Liver (tissue), 9 donors: ENCODE measurements around the gene LDHAL6B. TPM values are rescaled to one million over a fixed set of nuclear protein-coding genes. Genes with fewer than 3 reads are reported as not detected.
A peak's percentile ranks its signal among the peaks of the same experiment; 100 is the strongest.

ENCODE experiments used
- DNase-seq: peaks from one replicate; pipeline ENCODE4 v3.0.0-alpha.2; 2017; ENCODE audit warnings: low spot score
- H3K27ac ChIP-seq, 2 donors: one replicate each; pipeline ENCODE4 v1.7.0; 2013; ENCODE audit warnings: inconsistent platforms in 2 of 2, low read length in 2 of 2, control low read depth in 1 of 2, low read depth in 1 of 2, mild to moderate bottlenecking in 1 of 2
- H3K27me3 ChIP-seq, 4 donors: one replicate each; pipeline versions ENCODE4 v1.6.1 to v1.7.0; 2013; ENCODE audit warnings: low read length in 3 of 4, inconsistent platforms in 1 of 4, mild to moderate bottlenecking in 1 of 4, moderate library complexity in 1 of 4; ENCODE audit not compliant: control insufficient read depth in 4 of 4, insufficient read depth in 4 of 4
- H3K36me3 ChIP-seq, 4 donors: one replicate each; pipeline versions ENCODE4 v1.6.1 to v1.7.0; 2013; ENCODE audit warnings: low read length in 3 of 4, mild to moderate bottlenecking in 3 of 4, low read depth in 1 of 4, moderate library complexity in 1 of 4; ENCODE audit not compliant: control insufficient read depth in 4 of 4, insufficient read depth in 3 of 4
- H3K4me1 ChIP-seq, 4 donors: one replicate each; pipeline versions ENCODE4 v1.6.1 to v1.7.0; 2013; ENCODE audit warnings: low read length in 3 of 4, mild to moderate bottlenecking in 3 of 4, moderate library complexity in 1 of 4; ENCODE audit not compliant: control insufficient read depth in 4 of 4, insufficient read depth in 4 of 4
- H3K4me3 ChIP-seq, 3 donors: one replicate each; pipeline versions ENCODE4 v1.6.1 to v1.7.0; 2013; ENCODE audit warnings: low read length in 3 of 3, control low read depth in 1 of 3, low read depth in 1 of 3, mild to moderate bottlenecking in 1 of 3
- H3K9ac ChIP-seq, 2 donors: one replicate each; pipeline ENCODE4 v1.7.0; 2013; ENCODE audit warnings: low read length in 2 of 2, mild to moderate bottlenecking in 2 of 2, moderate library complexity in 2 of 2, control low read depth in 1 of 2, low read depth in 1 of 2
- H3K9me3 ChIP-seq, 4 donors: one replicate each; pipeline versions ENCODE4 v1.6.1 to v1.7.0; 2013; ENCODE audit warnings: low read length in 3 of 4; ENCODE audit not compliant: control insufficient read depth in 4 of 4
- CTCF ChIP-seq: fragments of 150-350 bp; IDR thresholded peaks from 2 replicates; pipeline ENCODE4 v1.5.1; 2017; ENCODE audit warnings: improper control_type of control experiment, low read depth, low read length; ENCODE audit not compliant: missing input control
- FOXA1 ChIP-seq: IDR thresholded peaks from 2 replicates; pipeline ENCODE4 v1.6.1; 2016; ENCODE audit warnings: antibody characterized with exemption
- FOXA2 ChIP-seq: IDR thresholded peaks from 2 replicates; pipeline ENCODE4 v1.6.1; 2016; ENCODE audit warnings: antibody characterized with exemption
- GABPA ChIP-seq, 2 donors: IDR thresholded peaks in 1 of 2; conservative IDR thresholded peaks in 1 of 2; 2 replicates each; pipeline ENCODE4 v1.6.1; 2016; ENCODE audit warnings: antibody characterized with exemption in 2 of 2, mild to moderate bottlenecking in 1 of 2, moderate library complexity in 1 of 2
- JUND ChIP-seq, 2 donors: IDR thresholded peaks; 2 replicates each; pipeline ENCODE4 v1.6.1; 2016; ENCODE audit warnings: antibody characterized with exemption in 2 of 2
- NR2F2 ChIP-seq: IDR thresholded peaks from 2 replicates; pipeline ENCODE4 v1.6.1; 2016; ENCODE audit warnings: antibody characterized with exemption
- RAD21 ChIP-seq, 2 donors: IDR thresholded peaks; 2 replicates each; pipeline ENCODE4 v1.6.1; 2016; ENCODE audit warnings: antibody characterized with exemption in 2 of 2, mild to moderate bottlenecking in 2 of 2
- RXRA ChIP-seq, 2 donors: IDR thresholded peaks; 2 replicates each; pipeline ENCODE4 v1.6.1; 2017 to 2018; ENCODE audit warnings: antibody characterized with exemption in 2 of 2, mild to moderate bottlenecking in 1 of 2
- SP1 ChIP-seq: IDR thresholded peaks from 2 replicates; pipeline ENCODE4 v1.6.1; 2018; ENCODE audit warnings: antibody characterized with exemption, mild to moderate bottlenecking
- TAF1 ChIP-seq: conservative IDR thresholded peaks from 2 replicates; pipeline ENCODE4 v1.6.1; 2016; ENCODE audit warnings: antibody characterized with exemption, mild to moderate bottlenecking
- YY1 ChIP-seq: IDR thresholded peaks from 2 replicates; pipeline ENCODE4 v1.6.1; 2016; ENCODE audit warnings: antibody characterized with exemption, mild to moderate bottlenecking
- WGBS: extraction: QIAGEN DNeasy Blood & Tissue Kit; methylation state at CpG from one replicate; pipeline ENCODE4 v1.1.7; 2013; 5-methylcytosine and 5-hydroxymethylcytosine counted together
- polyA plus RNA-seq, 2 donors: library from polyadenylated mRNA; stranded (reverse) in 1 of 2; unstranded in 1 of 2; fragments of 200-250 nt in 1 of 2; fragments of >200 nt in 1 of 2; fragmentation: Nextera tagmentation in 1 of 2; extraction: Ambion mirVana in 1 of 2; gene quantifications; one replicate each; pipeline versions ENCODE4 v1.2.1 to v1.2.3, GENCODE V29; 2013 to 2015
- total RNA-seq, 2 donors: library from RNA; depleted of rRNA; stranded (reverse); fragments of >200 nt; gene quantifications; one replicate each; pipeline ENCODE4 v1.2.3, GENCODE V29; 2014
- TF ChIP-seq, protein P1 (sequence below): IDR thresholded peaks from 2 replicates; pipeline ENCODE4 v1.6.1; 2016; ENCODE audit warnings: antibody characterized with exemption
- TF ChIP-seq, protein P2 (sequence below): IDR thresholded peaks from 2 replicates; pipeline ENCODE4 v1.6.1; 2016; ENCODE audit warnings: antibody characterized with exemption
- donor health status: healthy.
- donor health status: healthy.
- donor health status: healthy.
- donor health status: healthy.
- donor health status: healthy.

Gene LDHAL6B
- total and polyA plus RNA-seq, 4 donors = not detected

DNA sequence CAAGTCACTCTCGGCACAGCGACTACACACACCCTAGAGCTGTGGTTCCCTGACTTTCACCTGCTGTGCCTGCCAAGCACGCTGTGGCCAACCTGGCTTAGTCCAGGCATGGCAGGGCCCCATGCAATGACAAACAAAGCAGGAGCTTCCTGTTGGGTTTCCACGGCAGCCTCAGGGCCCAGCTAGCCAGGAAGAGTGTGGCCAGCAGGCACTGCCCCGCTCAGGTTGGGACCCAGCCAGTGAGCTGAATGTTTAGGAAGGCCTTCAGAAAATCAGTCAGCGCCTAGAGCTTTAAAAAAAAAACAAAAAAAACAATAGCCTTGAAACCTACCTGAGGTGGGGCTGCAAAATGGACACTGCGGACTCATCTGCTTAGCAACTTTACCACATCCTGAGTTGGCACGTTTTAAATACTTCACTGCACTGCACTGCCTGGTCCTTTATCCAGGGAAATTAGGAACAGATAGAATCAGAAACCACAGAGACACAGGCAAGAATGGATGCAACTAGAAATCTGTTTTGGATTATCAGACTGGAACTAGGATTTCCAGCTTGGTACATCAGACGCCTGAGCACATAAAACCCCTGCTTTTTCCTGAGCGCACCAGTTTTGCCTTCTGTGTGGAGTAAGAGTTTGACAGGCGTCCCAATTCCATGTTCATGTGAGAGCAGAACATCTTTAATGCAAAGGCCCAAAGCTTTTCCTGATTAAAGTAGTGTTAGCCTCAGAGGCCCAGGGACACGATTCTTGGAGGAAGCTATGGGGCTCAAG is 36.2 kb upstream of the LDHAL6B start:
- TF ChIP-seq FOXA1 = no peak
- TF ChIP-seq JUND (IDR thresholded peaks at IDR 0.05) = no peak
- no peak for TF ChIP-seq YY1
- no peak for TF ChIP-seq FOXA2
- TF ChIP-seq, protein P1, sequence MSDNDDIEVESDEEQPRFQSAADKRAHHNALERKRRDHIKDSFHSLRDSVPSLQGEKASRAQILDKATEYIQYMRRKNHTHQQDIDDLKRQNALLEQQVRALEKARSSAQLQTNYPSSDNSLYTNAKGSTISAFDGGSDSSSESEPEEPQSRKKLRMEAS = no peak
- no peak for TF ChIP-seq NR2F2
- TF ChIP-seq SP1 = no peak
- H3K36me3 ChIP-seq = peaks cover 6 to 37% (median 22%) of the 10 kb centered on the region in 4 donors
- H3K27ac ChIP-seq = peak overlapping the region in 1 of 2 donors; percentile 31
- 69% methylated on average over 12 of the region's 12 CpGs for WGBS
- no peaks in the 10 kb centered on the region for H3K4me1 ChIP-seq
- no peaks in the 10 kb centered on the region for H3K27me3 ChIP-seq
- no peak for DNase-seq
- H3K4me3 ChIP-seq = no peak overlapping the region
- no peaks in the 10 kb centered on the region for H3K9me3 ChIP-seq
- H3K9ac ChIP-seq = no peak overlapping the region

- Histone ChIP-seq H3K9me3 (no peaks in the 10 kb centered on the region), H3K36me3 (peaks cover 6 to 37% (median 22%) of the 10 kb centered on the region in 4 donors), H3K27ac (no peak overlapping the region), H3K4me1 (no peaks in the 10 kb centered on the region), H3K4me3 (no peak overlapping the region), H3K27me3 (no peaks in the 10 kb centered on the region), H3K9ac (no peak overlapping the region)
- WGBS = 98% methylated on average over 8 of the region's 8 CpGs
- no peak for DNase-seq
- TF ChIP-seq RXRA (IDR thresholded peaks at IDR 0.05) (no peak), YY1 (no peak), SP1 (no peak)
Observed at GRCh38 chr15:59171067-59171397, 35.6 kb upstream of the LDHAL6B start.

GRCh38 chr15:59172289-59172901 is 34.2 kb upstream of the LDHAL6B start:
- no peak overlapping the region for H3K27ac ChIP-seq
- TF ChIP-seq SP1 = no peak
- peak in 1 of 2 donors; percentile 18 for TF ChIP-seq RAD21 (IDR thresholded peaks at IDR 0.05)
- no peak overlapping the region for H3K9ac ChIP-seq
- DNase-seq = no peak
- H3K4me3 ChIP-seq = no peak overlapping the region
- no peaks in the 10 kb centered on the region for H3K27me3 ChIP-seq
- H3K4me1 ChIP-seq = no peaks in the 10 kb centered on the region
- H3K36me3 ChIP-seq = peaks cover 6 to 39% (median 19%) of the 10 kb centered on the region in 4 donors
- H3K9me3 ChIP-seq = no peaks in the 10 kb centered on the region
- WGBS = 97% methylated on average over 7 of the region's 7 CpGs

DNA sequence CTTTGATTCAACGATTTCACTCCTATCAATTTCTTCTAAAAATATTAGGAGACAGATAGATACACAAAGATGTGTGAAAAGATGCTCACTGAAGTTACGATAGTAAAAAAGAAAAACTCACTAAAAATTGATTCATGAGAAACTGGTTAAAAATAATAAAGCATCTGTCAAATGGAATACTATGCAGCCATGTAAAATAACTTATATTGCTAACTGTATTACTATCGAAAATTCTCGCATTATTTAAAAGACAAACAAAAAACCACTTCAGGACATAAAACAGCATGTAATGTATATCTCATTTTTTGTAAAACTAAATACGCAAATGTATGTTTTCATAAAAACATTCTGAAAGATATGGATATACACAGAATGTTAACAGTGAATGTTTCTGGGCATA is 33.4 kb upstream of the LDHAL6B start:
- Histone ChIP-seq H3K9me3 (no peaks in the 10 kb centered on the region), H3K27ac (no peak overlapping the region), H3K27me3 (no peaks in the 10 kb centered on the region), H3K9ac (no peak overlapping the region), H3K4me1 (no peaks in the 10 kb centered on the region), H3K36me3 (peaks cover 5 to 47% (median 23%) of the 10 kb centered on the region in 4 donors), H3K4me3 (no peak overlapping the region)
- no peak for DNase-seq
- WGBS = 96% methylated on average over 5 of the region's 5 CpGs
- no peak for TF ChIP-seq NR2F2
- no peak for TF ChIP-seq YY1
- TF ChIP-seq TAF1 = no peak
- TF ChIP-seq CTCF = no peak
- TF ChIP-seq, protein P1 = no peak
- TF ChIP-seq, protein P2, sequence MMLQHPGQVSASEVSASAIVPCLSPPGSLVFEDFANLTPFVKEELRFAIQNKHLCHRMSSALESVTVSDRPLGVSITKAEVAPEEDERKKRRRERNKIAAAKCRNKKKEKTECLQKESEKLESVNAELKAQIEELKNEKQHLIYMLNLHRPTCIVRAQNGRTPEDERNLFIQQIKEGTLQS = no peak
- no peak for TF ChIP-seq SP1
- TF ChIP-seq FOXA1 = no peak
- TF ChIP-seq GABPA (IDR thresholded peaks at IDR 0.05 in 1 of 2, conservative IDR thresholded peaks at IDR 0.05 in 1 of 2) = no peak
- TF ChIP-seq JUND (IDR thresholded peaks at IDR 0.05) = no peak
- TF ChIP-seq FOXA2 = no peak
